ENCODE measurements around the gene DPYSL3.

Gene DPYSL3

GRCh38 chr5:147472664-147473475 lies 37.0 kb downstream of the DPYSL3 start:
- DNase-seq (no peak), ATAC-seq (no peak)
- H3K4me1 Mint-ChIP-seq: no peaks in the 10 kb centered on the region
- no peaks in the 10 kb centered on the region for H3K9me3 Mint-ChIP-seq
- no peaks in the 10 kb centered on the region for H3K36me3 Mint-ChIP-seq (ENCODE audit: low read depth)
- no peak overlapping the region for H3K4me3 Mint-ChIP-seq
- no peak overlapping the region for H3K27ac Mint-ChIP-seq
- peaks cover 9% of the 10 kb centered on the region for H3K27me3 Mint-ChIP-seq

GRCh38 chr5:147467973-147468508 lies 41.8 kb downstream of the DPYSL3 start:
- H3K4me1 Mint-ChIP-seq: no peaks in the 10 kb centered on the region
- ATAC-seq: no peak
- no peak overlapping the region for H3K27ac Mint-ChIP-seq
- no peak overlapping the region for H3K4me3 Mint-ChIP-seq
- H3K36me3 Mint-ChIP-seq (ENCODE audit: low read depth): no peaks in the 10 kb centered on the region
- no peak for DNase-seq
- H3K9me3 Mint-ChIP-seq: no peaks in the 10 kb centered on the region
- H3K27me3 Mint-ChIP-seq: peaks cover 5% of the 10 kb centered on the region

- H3K9me3 Mint-ChIP-seq: peaks cover under 1% of the 10 kb centered on the region
- H3K27ac Mint-ChIP-seq: no peak overlapping the region
- H3K4me3 Mint-ChIP-seq: no peak overlapping the region
- DNase-seq (no peak), ATAC-seq (no peak)
- H3K36me3 Mint-ChIP-seq (ENCODE audit: low read depth): no peaks in the 10 kb centered on the region
- peaks cover 7% of the 10 kb centered on the region for H3K27me3 Mint-ChIP-seq
- no peaks in the 10 kb centered on the region for H3K4me1 Mint-ChIP-seq
These were observed 43.4 kb downstream of the DPYSL3 start for GRCh38 chr5:147466360-147466980.

- no peaks in the 10 kb centered on the region for H3K4me1 Mint-ChIP-seq
- no peak overlapping the region for H3K4me3 Mint-ChIP-seq
- no peak for ATAC-seq
- DNase-seq: no peak
- H3K36me3 Mint-ChIP-seq (ENCODE audit: low read depth): no peaks in the 10 kb centered on the region
- H3K9me3 Mint-ChIP-seq: peaks cover 4% of the 10 kb centered on the region
- peaks cover 9% of the 10 kb centered on the region for H3K27me3 Mint-ChIP-seq
- no peak overlapping the region for H3K27ac Mint-ChIP-seq
These were observed 44.1 kb downstream of the DPYSL3 start for GRCh38 chr5:147465747-147466146.

- DNase-seq: no peak
- H3K27ac Mint-ChIP-seq: no peak overlapping the region
- no peaks in the 10 kb centered on the region for H3K36me3 Mint-ChIP-seq (ENCODE audit: low read depth)
- H3K27me3 Mint-ChIP-seq: peaks cover 17% of the 10 kb centered on the region
- H3K4me3 Mint-ChIP-seq: no peak overlapping the region
- no peaks in the 10 kb centered on the region for H3K4me1 Mint-ChIP-seq
- ATAC-seq: no peak
- H3K9me3 Mint-ChIP-seq: peaks cover 4% of the 10 kb centered on the region
These were observed 45.7 kb downstream of the DPYSL3 start for GRCh38 chr5:147464211-147464610.

- no peak overlapping the region for H3K4me3 Mint-ChIP-seq
- DNase-seq (no peak), ATAC-seq (no peak)
- H3K36me3 Mint-ChIP-seq (ENCODE audit: low read depth): no peaks in the 10 kb centered on the region
- no peak overlapping the region for H3K27ac Mint-ChIP-seq
- H3K4me1 Mint-ChIP-seq: no peaks in the 10 kb centered on the region
- peaks cover 4% of the 10 kb centered on the region for H3K9me3 Mint-ChIP-seq
- H3K27me3 Mint-ChIP-seq: peaks cover 25% of the 10 kb centered on the region
These were observed 48.0 kb downstream of the DPYSL3 start for GRCh38 chr5:147461915-147462314.

- Mint-ChIP-seq H3K4me3 (no peak overlapping the region), H3K27ac (no peak overlapping the region), H3K4me1 (no peaks in the 10 kb centered on the region), H3K36me3 (ENCODE audit: low read depth) (no peaks in the 10 kb centered on the region), H3K9me3 (peaks cover 4% of the 10 kb centered on the region), H3K27me3 (peaks cover 32% of the 10 kb centered on the region)
- DNase-seq (no peak), ATAC-seq (no peak)
These were observed 49.5 kb downstream of the DPYSL3 start for GRCh38 chr5:147460380-147460779.

- H3K4me3 Mint-ChIP-seq: no peak overlapping the region
- H3K4me1 Mint-ChIP-seq: peaks cover 2% of the 10 kb centered on the region
- ATAC-seq (no peak), DNase-seq (no peak)
- no peaks in the 10 kb centered on the region for H3K36me3 Mint-ChIP-seq (ENCODE audit: low read depth)
- peaks cover 4% of the 10 kb centered on the region for H3K9me3 Mint-ChIP-seq
- no peak overlapping the region for H3K27ac Mint-ChIP-seq
- H3K27me3 Mint-ChIP-seq: peaks cover 49% of the 10 kb centered on the region
These were observed 51.3 kb downstream of the DPYSL3 start for GRCh38 chr5:147458581-147458980.

GRCh38 chr5:147455822-147456450 lies 53.9 kb downstream of the DPYSL3 start:
- peaks cover 9% of the 10 kb centered on the region for H3K4me1 Mint-ChIP-seq
- no peak for DNase-seq
- H3K4me3 Mint-ChIP-seq: no peak overlapping the region
- no peak for ATAC-seq
- no peaks in the 10 kb centered on the region for H3K9me3 Mint-ChIP-seq
- no peaks in the 10 kb centered on the region for H3K36me3 Mint-ChIP-seq (ENCODE audit: low read depth)
- H3K27ac Mint-ChIP-seq: no peak overlapping the region
- peaks cover 63% of the 10 kb centered on the region for H3K27me3 Mint-ChIP-seq

GRCh38 chr5:147454996-147455677 lies 54.7 kb downstream of the DPYSL3 start:
- H3K27ac Mint-ChIP-seq: no peak overlapping the region
- H3K27me3 Mint-ChIP-seq: peaks cover 64% of the 10 kb centered on the region
- no peak for ATAC-seq
- no peaks in the 10 kb centered on the region for H3K9me3 Mint-ChIP-seq
- H3K4me1 Mint-ChIP-seq: peaks cover 9% of the 10 kb centered on the region
- no peaks in the 10 kb centered on the region for H3K36me3 Mint-ChIP-seq (ENCODE audit: low read depth)
- peak overlapping the region; percentile 85 for H3K4me3 Mint-ChIP-seq
- DNase-seq: no peak

GRCh38 chr5:147453875-147454814 lies 55.7 kb downstream of the DPYSL3 start:
- Mint-ChIP-seq H3K27me3 (peaks cover 65% of the 10 kb centered on the region), H3K9me3 (no peaks in the 10 kb centered on the region), H3K4me1 (peaks cover 9% of the 10 kb centered on the region), H3K36me3 (ENCODE audit: low read depth) (no peaks in the 10 kb centered on the region), H3K27ac (no peak overlapping the region), H3K4me3 (peak overlapping the region; percentile 85)
- DNase-seq (peak; percentile 82), ATAC-seq (peak; percentile 61)

- Mint-ChIP-seq H3K27me3 (peaks cover 63% of the 10 kb centered on the region), H3K4me3 (peak overlapping the region; percentile 36)
- ATAC-seq: no peak
These were observed 57.6 kb downstream of the DPYSL3 start for GRCh38 chr5:147452165-147452811.

GRCh38 chr5:147451193-147451592 lies 58.7 kb downstream of the DPYSL3 start:
- H3K36me3 Mint-ChIP-seq (ENCODE audit: low read depth): no peaks in the 10 kb centered on the region
- peaks cover 9% of the 10 kb centered on the region for H3K4me1 Mint-ChIP-seq
- H3K27me3 Mint-ChIP-seq: peaks cover 56% of the 10 kb centered on the region
- H3K9me3 Mint-ChIP-seq: no peaks in the 10 kb centered on the region
- no peak overlapping the region for H3K27ac Mint-ChIP-seq
- DNase-seq: no peak
- ATAC-seq: no peak
- no peak overlapping the region for H3K4me3 Mint-ChIP-seq

More at GRCh38 chr5:147452165-147452811, 57.6 kb downstream of the DPYSL3 start:
- DNase-seq: no peak
- Mint-ChIP-seq H3K9me3 (no peaks in the 10 kb centered on the region), H3K27ac (no peak overlapping the region), H3K36me3 (ENCODE audit: low read depth) (no peaks in the 10 kb centered on the region), H3K4me1 (peaks cover 9% of the 10 kb centered on the region)
